Fibroblast of skin of back (primary cell): Measurements from ENCODE around the gene SDHB.
A peak's percentile ranks its signal among the peaks of the same experiment; 100 is the strongest.

Experiments used
- DNase-seq: peaks from one replicate; pipeline ENCODE4 v3.0.0-alpha.2; 2013

The SDHB gene

DNA sequence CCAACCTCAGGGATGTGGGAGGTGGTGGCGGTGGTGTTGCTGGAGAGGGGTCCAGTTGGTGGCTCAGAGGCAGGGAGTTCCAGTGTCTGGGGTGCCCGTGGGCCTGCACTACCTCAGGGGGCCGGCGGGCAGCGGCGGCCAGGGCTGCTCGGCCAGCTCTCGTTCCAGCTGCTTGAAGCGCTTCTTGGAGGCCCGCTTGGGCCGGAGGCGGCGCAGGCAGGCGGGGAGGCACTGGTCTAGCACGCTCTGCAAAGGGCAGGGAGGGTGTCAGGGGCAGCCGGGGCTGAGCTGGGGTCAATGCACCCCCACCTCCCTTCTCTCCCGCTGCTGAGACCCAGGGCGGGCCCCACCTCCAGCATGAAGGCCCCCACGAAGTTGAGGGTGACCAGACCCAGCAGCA is 67.7 kb downstream of the SDHB start:
- DNase-seq, result no peak

DNA sequence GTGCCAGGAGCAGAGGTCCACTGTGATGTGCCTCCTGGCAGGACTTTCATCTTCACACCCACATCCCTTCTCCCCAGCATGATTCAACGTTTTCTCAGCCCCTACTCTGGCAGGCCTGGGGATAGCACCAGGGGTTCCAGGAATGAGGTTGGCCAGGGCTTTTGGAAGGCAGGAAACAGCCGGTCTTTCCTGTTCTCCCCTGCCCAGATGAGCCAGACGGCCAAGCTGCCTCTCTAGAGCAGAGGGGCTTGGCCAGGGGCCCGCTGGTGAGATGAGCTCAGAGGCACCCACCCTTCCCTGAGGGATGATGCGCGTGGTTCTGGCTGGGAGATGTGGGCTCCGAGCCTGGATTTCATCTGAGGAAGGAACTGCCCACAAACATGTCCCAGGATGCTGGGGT is 69.1 kb downstream of the SDHB start:
- peak; percentile 94 for DNase-seq

DNA sequence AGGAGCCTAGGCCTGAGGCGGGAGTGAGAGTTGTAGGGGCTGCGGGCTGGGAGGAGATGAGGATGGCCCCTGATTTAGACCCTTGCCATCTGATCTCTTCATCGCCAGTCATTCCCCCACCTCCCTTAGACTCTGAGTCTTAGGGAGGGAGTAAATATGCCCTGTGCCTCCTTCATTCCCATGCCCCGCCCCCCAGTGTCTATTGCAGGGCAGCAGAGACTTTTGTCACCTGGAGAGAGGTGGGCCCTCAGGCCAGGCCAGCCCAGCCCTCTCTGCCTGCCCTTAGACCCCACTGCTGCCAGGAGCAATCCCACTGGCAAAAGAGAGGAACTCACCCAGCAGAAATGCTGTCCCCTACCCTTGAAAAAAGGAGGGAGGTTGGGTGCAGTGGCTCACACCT is 70.2 kb downstream of the SDHB start:
- no peak for DNase-seq

DNA sequence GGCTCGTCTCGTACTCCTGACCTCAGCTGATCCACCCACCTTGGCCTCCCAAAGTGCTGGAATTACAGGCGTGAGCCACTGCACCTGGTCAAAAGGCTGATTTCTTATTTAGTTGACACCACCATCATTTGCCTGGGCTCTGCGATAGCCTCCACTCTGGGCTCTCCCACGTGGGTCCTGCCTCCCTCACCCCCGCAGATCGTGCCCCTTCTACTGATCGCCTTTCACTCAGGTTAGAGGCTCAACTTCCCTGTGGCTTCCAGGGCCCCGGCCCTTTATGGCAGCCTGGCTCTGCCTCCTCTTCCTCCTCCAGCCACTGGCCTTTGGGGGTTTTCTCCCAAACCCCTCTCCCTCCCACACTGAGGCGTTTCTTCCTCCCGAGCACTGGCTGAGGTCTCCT is 70.9 kb downstream of the SDHB start:
- no peak for DNase-seq

DNA sequence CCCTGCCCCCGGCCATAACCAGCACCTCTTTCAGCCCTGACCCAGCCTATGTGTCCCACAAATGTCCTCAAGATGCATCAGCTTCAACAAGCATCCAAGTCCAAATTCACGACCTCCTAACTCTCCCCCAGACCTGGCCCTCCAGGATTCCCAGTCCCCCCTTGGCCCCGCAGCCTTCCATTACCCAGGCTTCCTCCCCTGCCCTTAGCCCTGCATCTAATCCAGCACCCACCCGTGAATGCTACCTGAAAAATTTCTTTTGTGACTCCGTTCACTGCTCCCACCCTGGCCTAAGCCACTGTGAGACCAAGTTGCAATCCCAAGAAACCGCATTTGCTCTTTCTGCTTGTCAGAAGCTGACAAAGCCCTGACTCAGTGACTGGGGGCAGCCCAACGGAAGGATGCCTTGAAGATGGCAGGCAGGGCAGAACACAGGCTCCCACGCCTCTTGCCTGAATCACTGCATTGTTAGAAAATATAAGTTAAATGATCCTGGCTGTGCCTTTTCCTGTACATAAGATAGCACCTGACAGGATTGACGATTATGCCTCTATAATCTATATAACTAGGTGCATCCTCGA is 72.5 kb downstream of the SDHB start:
- DNase-seq, result peak; percentile 97

DNA sequence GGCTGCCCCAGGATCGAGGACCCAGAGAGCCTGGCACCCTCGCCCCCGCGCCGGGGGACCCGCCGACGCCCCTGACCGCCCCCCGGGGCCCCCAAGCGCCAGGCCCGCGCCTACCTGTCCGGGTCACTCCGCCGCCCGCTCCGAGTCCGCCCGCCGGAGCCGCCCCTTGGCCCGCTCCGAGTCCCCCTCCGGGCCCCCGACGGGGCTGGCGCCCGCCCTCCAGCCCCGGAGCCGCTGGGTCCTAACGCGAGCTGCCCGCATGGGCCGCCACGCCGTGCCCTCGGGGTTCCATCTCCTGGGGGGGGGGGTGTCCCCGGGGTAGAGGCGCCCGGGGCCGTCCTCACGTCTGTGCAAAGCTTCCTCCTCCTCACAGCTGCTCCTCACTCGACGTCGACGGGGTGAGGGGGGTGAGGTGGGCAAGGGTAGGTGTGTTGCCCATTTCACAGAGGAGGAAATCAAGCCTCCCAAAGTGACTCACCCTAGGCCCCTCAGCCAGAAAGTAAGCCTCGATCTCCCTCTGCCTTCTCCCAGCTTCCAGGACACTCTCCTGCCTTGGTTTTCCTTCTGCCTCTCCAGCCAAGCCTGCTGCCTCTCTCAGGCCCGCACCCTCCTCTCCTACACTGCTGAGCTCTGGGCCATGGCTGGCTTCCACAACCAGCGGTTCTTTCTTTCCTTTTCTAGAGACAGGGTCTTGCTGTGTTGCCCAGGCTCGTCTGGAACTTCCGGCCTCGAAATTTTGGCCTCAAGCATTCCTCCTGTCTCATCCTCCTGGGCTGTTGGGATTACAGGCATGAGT is 73.2 kb downstream of the SDHB start, which contains the start of gene MFAP2:
Gene MFAP2, minus strand, starts transcription at position 148 of the 796 bp plus-strand sequence. CDS start 2,347 bp downstream, outside the sequence.
- DNase-seq, result peak; percentile 70

DNA sequence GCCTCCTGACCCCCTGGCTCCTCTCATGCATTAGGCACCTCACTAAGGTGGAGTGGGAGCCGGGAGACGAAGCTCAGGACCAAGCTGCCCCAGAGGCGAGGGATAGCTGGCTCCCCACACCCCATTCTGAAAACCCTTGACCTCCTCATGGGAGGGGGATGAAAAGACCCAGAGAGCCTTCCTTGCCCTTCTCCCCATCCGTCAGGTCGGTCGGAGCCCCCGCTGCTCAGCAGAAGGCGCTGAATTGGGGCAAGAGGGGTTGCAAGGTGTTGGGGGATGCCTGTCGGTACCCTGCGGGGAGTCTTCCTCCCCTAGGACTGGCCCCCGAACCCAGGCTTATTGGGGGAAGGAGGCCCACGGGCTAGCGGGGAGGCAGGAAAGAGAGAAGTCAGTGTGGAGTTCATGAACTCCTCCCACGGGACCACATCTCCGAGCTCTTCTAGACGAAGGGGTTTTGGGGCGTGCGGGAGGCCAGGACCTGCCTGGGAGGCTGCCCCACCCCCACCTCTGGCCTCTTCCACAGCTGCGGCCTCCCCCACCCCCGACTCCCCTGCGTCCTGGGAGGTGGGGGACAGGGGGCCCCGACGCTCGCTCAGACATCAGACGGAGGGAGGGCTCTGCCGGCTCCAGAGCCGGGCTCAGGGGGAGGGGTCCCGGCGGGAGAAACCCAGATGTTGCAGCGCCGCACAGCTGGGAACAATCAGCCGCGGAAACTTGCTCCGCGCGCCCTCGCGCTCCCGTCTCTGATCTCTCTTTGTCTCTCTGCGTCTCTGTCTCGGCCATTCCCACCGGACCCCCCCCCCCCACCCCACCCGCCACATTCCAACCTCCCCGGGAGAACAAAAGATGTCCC is 74.1 kb downstream of the SDHB start:
- DNase-seq, result peak; percentile 55

DNA sequence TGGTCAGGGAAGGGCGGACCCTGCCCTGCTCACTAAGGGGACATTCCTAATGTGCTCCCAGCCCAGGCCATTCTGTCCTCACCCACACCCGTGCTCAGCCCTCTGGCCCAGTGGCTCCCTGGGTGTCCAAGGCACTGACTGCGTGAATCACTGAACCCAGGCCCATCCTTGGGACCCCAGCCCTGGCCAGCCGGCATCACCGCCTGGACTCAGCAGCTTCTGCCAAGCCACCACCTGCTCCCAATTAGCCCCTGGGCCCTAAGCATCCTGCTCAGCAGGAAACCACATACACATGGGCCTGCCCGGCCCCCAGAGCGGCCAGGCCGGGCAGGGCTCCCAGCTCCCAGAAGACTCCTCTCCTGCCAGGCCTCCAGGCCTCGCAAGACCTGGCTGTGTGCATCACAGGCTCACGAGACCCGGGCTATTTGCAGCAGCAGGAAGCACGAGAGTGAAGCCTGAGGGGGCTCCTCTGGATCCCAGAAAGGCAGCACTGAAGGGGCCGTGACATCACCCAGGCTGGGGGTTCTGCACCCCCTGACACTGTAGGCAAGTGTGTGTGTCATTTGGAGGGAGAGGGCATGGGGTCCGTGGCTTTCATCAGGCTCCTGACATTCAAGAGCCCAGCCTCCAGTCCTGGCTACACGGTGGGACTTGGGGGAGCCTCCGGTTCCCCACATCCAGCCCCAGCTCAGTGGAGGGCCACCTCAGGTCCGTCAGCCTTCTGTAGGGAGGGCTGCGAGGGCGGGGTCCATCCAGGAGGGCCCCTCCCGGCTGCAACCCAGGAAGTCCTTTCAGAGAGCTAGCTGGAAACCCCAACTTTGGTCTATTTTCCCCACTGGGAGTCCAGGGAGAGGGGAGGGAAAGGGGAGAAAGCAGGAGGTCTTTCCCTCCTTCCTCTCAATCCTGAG is 75.0 kb downstream of the SDHB start:
- peak; percentile 87 for DNase-seq

DNA sequence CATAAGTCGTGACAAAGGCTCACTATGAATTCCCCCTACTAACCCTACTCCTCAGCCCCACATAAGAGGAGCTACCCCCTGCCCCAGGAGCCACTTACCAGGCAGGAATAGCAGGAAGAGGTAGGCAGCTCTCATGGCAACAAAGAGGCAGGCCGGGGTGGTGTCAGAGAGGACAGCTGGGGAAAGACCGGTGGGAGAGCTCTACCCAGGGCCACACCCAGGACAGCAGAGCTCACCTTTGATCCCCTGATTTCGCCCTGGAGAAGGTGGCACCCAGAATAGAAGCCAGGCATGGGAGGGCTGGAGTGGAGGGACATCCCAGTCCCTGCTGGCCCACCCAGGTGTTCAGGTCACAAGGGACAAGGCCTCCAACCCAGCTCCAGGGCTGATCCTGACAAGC is 75.7 kb downstream of the SDHB start:
- DNase-seq, result no peak

DNA sequence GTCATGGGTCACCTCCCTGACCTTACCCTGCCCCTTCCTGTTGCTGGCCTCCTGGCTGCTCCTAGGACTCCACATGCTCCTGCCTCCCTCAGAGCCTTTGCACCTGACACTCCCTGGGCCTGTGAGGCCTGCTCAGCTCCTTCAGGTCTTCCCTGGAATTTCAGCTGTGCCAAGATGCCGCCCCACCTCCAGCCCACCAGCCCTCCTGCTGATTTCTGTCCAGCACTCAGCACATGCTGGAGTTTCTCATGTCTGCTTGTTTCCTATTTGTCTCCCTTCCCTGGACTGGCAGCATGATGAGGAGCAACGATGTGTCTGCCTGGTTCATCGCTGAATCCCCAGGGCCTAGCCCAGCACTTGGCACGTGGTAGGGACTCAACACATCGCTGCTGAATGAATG is 76.5 kb downstream of the SDHB start:
- no peak for DNase-seq

DNA sequence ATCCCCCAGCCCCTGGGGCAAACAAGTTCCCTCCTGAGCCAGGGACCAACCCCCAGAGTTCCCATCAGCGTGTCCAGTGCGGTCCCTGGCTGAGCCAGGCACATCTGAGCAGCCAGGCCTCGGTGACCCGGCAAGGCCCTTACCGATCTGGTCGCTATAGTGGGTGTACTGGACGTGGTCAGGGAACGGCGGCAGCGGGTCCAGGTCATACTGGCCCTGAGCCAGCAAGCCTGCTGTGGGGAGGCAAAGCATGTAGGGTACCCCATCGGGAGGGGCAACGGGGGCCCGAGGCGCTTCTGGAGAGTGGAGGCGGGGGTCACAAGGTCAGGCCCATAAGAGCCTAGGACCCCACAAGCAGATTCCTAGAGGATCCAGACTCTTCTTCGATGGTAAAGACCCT is 76.9 kb downstream of the SDHB start:
- DNase-seq, result no peak

DNA sequence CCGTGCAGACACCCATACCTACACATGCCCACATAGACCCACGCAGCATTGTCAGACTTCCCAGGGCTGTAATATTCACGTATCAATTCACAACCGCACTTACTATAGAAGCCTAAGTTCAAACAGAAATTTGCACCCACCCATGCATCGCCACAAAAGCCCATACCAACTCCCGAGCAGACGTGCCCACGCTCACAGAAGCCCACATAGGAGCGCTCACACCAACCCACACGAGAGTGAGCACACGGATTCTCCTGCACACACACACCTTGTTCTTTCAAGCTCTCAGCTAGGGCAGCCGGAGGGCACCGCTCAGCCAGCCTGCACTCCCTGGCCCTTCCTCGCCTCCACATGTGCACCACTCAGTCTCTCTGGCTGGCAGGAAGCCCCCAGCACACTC is 78.0 kb downstream of the SDHB start:
- no peak for DNase-seq

DNA sequence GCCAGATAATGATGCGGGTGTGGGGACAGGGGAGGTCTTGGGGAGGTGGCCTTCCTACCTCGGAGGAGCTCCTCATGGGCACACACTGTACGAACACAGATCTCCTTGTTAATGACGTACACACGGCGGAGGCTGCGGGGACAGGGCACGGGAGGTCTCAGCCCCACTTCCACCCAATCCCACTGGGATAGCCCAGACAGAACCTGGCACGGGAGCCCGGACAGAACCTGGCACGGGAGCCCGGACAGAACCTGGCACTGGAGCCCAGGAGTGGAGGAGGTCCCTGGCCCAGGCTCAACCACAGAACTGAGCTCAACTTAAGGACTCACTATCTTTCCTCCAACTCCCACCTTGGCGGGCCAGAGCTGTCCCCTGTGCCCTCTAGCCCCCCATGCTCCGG is 78.6 kb downstream of the SDHB start:
- DNase-seq, result no peak

DNA sequence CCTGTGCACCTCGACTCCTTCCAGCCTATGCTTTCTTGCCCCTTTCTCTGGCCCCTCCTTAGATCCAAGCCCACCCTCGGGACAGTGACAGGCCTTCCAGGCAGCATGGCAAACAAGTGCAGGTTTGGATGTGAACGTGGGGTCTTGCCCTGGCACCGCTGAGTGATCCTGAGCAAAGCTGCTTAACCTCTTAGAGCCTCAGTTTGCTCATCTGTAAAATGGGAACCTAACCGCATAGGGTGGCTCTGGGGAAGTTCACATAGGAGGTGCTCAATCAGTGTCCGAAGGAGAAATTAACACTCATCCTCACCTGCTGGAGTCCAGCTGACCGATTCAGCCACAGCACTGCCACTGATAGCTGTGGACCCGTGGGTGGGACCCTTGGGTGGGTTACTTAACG is 80.6 kb downstream of the SDHB start:
- DNase-seq, result no peak

DNA sequence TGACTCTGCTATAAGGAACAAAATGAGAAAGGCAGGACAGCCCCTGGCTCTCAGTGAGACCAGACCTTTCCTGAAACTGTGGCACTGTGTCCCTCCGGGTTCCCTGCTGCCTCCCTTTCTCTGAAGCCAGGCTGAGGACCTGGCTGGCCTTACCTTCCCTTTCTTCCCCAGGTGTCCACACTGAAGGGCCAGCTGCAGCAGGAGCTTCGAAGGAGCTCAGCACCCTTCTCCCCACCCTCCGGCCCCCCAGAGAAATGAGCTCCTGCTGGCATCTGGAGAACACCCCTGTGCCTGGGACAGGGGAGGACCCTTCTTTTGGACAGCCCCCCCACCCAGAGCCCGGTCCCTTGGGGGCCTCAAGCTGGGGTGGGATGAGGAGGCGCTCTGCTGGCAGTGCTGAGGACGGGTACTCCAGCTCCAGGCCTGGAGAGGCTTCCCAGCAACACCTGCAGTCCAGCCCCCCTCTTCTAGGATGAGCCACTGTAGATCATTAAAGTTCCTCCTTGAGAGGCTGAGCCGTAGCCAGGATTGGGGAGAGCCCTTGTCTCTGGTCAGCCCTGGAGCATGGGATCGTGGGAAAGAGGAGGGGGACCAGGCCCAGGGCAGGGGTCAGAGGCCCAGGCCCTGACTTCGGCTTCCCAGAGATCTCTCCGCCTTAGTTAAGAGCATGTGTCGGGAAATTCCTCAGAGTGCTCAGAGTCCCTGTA is 81.5 kb downstream of the SDHB start:
- no peak for DNase-seq

DNA sequence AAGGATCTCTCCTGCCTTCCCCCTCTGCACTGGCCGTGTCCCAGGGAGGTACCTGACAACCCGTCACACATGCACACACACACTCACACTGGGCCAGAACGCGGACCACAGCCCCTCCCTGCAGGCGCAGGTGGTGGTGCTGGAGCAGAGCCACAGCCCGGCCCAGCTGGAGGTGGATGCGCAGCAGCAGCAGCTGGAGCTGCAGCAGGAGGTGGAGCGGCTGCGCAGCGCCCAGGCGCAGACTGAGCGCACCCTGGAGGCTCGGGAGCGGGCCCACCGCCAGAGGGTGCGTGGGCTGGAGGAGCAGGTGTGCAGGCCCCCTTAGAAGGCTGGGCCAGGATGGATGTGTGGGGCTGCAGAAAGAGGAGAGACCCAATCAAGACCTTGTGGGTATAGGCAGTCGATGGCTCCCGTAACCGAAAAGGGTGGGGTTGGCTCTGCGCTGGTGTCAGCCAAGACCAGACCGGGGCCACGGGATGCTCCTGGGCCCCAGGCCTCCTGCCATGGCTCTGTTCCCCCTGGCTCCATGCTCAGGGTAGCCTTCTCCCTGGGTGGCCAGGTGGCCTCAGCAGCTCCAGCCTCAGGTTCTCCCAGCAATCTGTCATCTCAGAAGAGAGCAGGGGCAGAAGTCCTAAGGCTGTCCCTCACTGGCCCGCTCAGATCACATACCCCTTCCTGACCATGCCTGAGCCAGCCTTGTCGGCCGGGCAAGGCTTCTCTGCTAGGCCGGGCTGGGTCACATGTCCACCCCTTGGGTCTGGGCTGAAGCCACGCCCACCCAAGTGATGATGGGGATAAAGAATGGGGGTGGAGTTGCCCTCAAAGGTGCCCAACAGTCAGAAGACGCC is 82.3 kb downstream of the SDHB start:
- DNase-seq, result peak; percentile 87

DNA sequence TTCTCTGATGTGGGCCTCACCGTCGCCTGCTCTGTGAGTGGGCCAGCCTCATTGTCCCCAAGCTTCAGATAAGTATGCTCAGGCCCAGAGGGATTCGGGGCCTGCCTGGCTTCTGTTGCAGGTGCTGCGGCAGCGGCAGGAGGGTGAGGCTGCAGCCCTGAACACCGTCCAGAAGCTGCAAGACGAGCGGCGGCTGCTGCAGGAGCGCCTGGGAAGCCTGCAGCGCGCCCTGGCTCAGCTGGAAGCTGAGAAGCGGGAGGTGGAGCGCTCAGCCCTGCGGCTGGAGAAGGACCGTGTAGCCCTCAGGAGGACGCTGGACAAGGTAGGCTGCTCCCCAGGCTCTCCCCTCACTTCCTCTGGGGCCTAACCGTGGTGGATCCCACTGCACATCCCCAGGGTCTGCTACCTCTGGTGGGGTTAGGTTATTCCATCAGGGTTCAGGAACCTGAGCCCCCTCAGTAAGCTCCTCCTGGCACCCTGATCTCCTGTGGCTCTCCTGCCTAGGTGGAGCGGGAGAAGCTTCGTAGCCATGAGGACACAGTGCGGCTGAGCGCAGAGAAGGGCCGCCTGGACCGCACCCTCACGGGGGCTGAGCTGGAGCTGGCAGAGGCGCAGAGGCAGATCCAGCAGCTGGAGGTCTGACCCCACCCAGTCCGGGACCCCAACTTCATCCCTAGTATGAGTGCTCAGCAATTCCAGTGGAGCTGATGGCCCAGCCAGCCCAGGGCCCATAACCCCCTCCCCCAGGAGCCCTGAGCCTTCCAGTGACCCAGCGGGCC is 83.5 kb downstream of the SDHB start:
- no peak for DNase-seq

DNA sequence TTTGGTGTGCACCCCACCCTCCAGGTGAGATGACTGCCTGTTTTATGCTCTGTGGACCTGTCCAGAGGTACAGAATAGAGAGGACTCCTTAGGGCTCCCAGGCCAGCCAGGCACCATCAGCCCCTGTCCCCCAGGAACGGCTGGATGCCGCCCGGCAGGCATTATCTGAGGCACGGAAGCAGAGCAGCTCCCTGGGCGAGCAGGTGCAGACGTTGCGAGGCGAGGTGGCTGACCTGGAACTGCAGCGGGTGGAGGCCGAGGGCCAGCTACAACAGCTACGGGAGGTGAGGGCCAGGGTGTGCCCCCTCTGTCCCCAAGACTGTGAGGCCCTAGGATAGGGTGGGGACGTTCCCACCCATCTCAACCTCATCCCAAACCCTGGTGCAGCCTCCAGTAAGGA is 84.2 kb downstream of the SDHB start:
- no peak for DNase-seq

DNA sequence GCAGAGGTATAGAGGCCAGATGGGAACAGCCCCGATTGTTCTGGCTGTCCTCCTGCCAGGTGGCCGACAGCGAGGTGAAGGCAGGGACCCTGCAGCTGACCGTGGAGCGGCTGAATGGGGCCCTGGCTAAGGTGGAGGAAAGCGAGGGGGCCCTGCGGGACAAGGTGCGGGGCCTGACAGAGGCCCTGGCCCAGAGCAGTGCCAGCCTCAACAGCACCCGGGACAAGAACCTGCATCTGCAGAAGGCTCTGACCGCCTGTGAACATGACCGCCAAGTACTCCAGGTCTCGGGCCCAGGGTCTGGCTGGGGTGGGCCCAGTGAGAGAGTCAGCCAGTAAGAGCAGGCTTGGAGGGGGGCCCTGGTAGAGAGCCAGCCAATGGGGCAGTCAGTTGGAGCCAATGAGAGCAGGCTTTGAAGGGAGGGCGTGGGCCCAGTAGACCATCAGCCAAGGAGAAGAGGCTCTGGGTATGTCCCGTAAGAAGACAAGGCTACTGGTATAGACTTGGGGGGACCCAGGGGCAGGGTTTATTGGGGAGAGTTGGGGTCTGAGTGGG is 84.7 kb downstream of the SDHB start:
- no peak for DNase-seq
